ENCODE measurements around the gene PKP3.

The PKP3 gene

DNA sequence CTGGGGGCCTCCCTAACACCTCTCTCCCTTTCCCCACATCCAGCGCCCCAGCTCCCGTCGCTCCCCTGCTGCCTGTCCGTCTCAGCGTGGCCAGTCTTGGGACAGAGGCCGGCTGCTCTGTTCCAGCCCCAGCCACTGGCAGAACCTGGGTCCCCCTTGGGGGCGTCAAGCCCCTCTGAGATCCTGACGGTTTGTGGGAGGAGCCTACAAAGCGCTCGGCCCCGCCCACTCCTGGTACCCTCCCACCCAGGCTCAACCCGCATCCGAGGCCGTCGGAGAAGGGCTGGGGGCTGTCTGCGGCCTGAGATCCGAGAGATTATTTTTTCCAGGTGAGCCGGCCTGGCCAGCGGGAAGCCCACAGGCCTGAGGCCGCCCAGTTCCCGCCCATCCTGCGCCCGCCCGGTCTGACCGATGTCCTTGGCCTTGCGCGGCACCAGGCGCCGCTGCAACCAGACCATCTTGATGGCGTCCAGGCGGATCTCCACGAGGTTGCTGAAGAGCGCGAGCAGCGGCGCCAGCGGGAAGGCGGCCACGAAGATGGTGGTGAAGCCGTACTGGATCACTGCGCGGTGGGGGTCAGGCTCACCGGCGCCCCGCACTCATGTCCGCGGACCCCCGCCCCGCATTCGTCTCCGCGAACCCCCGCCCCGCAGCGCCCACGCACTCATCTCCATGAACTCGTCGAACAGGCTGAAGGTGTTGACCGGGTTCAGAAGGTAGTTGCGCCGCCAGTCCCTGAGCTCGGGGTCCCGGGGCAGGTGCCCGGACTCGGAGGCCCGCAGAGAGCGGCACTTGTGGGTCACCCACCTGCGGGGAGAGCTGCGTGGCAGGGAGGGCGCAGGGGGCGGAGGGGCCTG lies 26.3 kb downstream of the PKP3 start:
- TF ChIP-seq CSDC2 (CRISPR knock-in tag; IDR thresholded peaks at IDR 0.05) (no peak), ESRRG (CRISPR knock-in tag; IDR thresholded peaks at IDR 0.05) (no peak), ZFP30 (CRISPR knock-in tag; IDR thresholded peaks at IDR 0.05) (no peak)
- TF ChIP-seq, protein P1, sequence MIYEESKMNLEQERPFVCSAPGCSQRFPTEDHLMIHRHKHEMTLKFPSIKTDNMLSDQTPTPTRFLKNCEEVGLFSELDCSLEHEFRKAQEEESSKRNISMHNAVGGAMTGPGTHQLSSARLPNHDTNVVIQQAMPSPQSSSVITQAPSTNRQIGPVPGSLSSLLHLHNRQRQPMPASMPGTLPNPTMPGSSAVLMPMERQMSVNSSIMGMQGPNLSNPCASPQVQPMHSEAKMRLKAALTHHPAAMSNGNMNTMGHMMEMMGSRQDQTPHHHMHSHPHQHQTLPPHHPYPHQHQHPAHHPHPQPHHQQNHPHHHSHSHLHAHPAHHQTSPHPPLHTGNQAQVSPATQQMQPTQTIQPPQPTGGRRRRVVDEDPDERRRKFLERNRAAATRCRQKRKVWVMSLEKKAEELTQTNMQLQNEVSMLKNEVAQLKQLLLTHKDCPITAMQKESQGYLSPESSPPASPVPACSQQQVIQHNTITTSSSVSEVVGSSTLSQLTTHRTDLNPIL (CRISPR knock-in tag; IDR thresholded peaks at IDR 0.05; ENCODE audit: low read depth) = no peak
- no peak for ATAC-seq

DNA sequence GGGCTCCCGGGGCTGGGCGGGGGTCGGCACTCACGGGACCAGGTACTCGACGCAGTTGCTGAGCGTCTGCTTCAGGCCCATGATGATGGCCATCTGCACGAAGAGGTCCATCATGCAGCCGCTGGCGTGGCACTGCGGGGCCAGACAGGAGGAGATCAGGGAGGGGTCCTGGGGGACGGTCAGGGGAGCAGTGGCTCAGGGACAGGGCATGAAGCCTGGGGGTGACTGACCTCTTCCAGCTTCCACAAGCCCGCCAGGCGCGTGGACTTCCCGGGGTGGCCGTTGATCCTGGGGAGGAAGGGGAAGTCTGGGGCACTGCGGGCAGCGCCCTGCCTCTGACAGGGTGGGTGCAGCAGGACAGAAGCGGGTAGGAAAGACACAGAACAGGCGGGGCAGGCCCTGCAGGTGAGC lies 26.9 kb downstream of the PKP3 start:
- TF ChIP-seq, protein P2, sequence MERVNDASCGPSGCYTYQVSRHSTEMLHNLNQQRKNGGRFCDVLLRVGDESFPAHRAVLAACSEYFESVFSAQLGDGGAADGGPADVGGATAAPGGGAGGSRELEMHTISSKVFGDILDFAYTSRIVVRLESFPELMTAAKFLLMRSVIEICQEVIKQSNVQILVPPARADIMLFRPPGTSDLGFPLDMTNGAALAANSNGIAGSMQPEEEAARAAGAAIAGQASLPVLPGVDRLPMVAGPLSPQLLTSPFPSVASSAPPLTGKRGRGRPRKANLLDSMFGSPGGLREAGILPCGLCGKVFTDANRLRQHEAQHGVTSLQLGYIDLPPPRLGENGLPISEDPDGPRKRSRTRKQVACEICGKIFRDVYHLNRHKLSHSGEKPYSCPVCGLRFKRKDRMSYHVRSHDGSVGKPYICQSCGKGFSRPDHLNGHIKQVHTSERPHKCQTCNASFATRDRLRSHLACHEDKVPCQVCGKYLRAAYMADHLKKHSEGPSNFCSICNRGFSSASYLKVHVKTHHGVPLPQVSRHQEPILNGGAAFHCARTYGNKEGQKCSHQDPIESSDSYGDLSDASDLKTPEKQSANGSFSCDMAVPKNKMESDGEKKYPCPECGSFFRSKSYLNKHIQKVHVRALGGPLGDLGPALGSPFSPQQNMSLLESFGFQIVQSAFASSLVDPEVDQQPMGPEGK (CRISPR knock-in tag; IDR thresholded peaks at IDR 0.05; ENCODE audit: borderline replicate concordance) = no peak
- TF ChIP-seq TSHZ2 (CRISPR knock-in tag; IDR thresholded peaks at IDR 0.05) = no peak
- TF ChIP-seq GLIS3 (CRISPR knock-in tag; IDR thresholded peaks at IDR 0.05) = no peak
- no peak for TF ChIP-seq TCF4 (CRISPR knock-in tag; IDR thresholded peaks at IDR 0.05; ENCODE audit: borderline replicate concordance)
- no peak for TF ChIP-seq ARNTL (CRISPR knock-in tag; IDR thresholded peaks at IDR 0.05; ENCODE audit: borderline replicate concordance, low read depth)
- no peak for TF ChIP-seq ZNF565 (CRISPR knock-in tag; conservative IDR thresholded peaks at IDR 0.05; ENCODE audit: low read depth)
- TF ChIP-seq TOX (CRISPR knock-in tag; IDR thresholded peaks at IDR 0.05; ENCODE audit: borderline replicate concordance) = no peak
- TF ChIP-seq, protein P3, sequence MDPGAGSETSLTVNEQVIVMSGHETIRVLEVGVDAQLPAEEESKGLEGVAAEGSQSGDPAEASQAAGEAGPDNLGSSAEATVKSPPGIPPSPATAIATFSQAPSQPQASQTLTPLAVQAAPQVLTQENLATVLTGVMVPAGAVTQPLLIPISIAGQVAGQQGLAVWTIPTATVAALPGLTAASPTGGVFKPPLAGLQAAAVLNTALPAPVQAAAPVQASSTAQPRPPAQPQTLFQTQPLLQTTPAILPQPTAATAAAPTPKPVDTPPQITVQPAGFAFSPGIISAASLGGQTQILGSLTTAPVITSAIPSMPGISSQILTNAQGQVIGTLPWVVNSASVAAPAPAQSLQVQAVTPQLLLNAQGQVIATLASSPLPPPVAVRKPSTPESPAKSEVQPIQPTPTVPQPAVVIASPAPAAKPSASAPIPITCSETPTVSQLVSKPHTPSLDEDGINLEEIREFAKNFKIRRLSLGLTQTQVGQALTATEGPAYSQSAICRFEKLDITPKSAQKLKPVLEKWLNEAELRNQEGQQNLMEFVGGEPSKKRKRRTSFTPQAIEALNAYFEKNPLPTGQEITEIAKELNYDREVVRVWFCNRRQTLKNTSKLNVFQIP (CRISPR knock-in tag; IDR thresholded peaks at IDR 0.05; ENCODE audit: borderline replicate concordance, low read depth) = no peak
- no peak for TF ChIP-seq SNAI2 (CRISPR knock-in tag; IDR thresholded peaks at IDR 0.05)
- no peak for TF ChIP-seq ZC3H10 (CRISPR knock-in tag; IDR thresholded peaks at IDR 0.05)
- no peak for ATAC-seq

DNA sequence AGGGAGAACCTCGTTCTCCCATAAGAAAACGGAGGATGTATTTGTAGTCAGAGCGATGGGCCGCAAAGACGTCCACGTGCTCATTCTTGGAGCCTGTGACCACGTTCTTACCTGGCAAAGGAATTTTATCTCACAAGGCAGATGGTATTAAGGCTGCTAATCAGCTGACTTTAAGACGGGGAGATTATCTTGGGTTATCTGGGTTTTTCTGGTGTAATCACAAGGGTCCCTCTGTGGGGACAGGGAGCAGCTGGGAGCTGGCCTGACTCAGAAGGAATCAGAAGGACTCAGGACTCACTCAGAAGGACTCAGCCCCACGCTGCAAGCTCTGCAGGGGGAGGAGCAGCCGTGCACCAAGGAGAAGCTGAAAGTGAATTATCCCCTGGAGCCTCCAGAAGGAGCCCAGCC lies 28.2 kb downstream of the PKP3 start:
- TF ChIP-seq SNAI2 (CRISPR knock-in tag; IDR thresholded peaks at IDR 0.05) (no peak), ZFP30 (CRISPR knock-in tag; IDR thresholded peaks at IDR 0.05) (no peak), ZC3H10 (CRISPR knock-in tag; IDR thresholded peaks at IDR 0.05) (no peak), ISL1 (CRISPR knock-in tag; IDR thresholded peaks at IDR 0.05) (no peak)
- TF ChIP-seq, protein P4, sequence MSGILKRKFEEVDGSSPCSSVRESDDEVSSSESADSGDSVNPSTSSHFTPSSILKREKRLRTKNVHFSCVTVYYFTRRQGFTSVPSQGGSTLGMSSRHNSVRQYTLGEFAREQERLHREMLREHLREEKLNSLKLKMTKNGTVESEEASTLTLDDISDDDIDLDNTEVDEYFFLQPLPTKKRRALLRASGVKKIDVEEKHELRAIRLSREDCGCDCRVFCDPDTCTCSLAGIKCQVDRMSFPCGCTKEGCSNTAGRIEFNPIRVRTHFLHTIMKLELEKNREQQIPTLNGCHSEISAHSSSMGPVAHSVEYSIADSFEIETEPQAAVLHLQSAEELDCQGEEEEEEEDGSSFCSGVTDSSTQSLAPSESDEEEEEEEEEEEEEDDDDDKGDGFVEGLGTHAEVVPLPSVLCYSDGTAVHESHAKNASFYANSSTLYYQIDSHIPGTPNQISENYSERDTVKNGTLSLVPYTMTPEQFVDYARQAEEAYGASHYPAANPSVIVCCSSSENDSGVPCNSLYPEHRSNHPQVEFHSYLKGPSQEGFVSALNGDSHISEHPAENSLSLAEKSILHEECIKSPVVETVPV (CRISPR knock-in tag; IDR thresholded peaks at IDR 0.05) = no peak
- no peak for ATAC-seq

DNA sequence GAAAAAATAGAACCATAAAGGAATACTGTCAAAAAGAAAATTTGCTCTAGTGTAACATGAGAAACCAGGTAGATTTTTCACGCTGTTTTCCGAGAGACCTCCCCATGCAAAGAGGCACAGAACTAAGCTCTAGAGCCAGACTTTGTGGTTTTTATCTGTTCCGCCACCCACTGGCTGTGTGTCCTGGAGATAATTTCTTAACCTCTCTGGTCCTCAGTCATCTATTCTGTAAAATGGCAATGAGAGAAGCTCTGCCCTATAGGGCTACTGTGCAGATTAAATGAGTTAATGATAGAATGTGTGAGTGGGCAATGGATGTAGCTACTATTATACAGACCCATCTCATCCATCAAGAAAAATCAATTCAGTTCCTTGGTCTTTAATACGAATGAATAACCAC lies 30.2 kb downstream of the PKP3 start:
- ATAC-seq = no peak
- TF ChIP-seq ISL1 (CRISPR knock-in tag; IDR thresholded peaks at IDR 0.05) (no peak), ZFP30 (CRISPR knock-in tag; IDR thresholded peaks at IDR 0.05) (no peak), RARB (CRISPR knock-in tag; IDR thresholded peaks at IDR 0.05) (no peak), ZNF8 (CRISPR knock-in tag; IDR thresholded peaks at IDR 0.05) (no peak), SNAI2 (CRISPR knock-in tag; IDR thresholded peaks at IDR 0.05) (no peak), TSHZ2 (CRISPR knock-in tag; IDR thresholded peaks at IDR 0.05) (no peak), TOX (CRISPR knock-in tag; IDR thresholded peaks at IDR 0.05; ENCODE audit: borderline replicate concordance) (no peak)
- TF ChIP-seq, protein P3 (CRISPR knock-in tag; IDR thresholded peaks at IDR 0.05; ENCODE audit: borderline replicate concordance, low read depth) = no peak
- TF ChIP-seq, protein P1 (CRISPR knock-in tag; IDR thresholded peaks at IDR 0.05; ENCODE audit: low read depth) = no peak

All from SK-N-SH treated with all-trans-retinoic acid at 6 μM for 48 hours (cell line).